SKM-1 (cell line): ENCODE results near the gene GSTT2B.
"Not testable (repeated sequence)": the region's sequence is repeated elsewhere in the genome, so short reads cannot be mapped to it uniquely, and the experiment has no call there.

ENCODE experiments used
- DNase-seq: peaks from one replicate; lab custom pipeline; 2025; ENCODE audit not compliant: unreplicated experiment; lab: John Stamatoyannopoulos, UW

Gene GSTT2B

DNA sequence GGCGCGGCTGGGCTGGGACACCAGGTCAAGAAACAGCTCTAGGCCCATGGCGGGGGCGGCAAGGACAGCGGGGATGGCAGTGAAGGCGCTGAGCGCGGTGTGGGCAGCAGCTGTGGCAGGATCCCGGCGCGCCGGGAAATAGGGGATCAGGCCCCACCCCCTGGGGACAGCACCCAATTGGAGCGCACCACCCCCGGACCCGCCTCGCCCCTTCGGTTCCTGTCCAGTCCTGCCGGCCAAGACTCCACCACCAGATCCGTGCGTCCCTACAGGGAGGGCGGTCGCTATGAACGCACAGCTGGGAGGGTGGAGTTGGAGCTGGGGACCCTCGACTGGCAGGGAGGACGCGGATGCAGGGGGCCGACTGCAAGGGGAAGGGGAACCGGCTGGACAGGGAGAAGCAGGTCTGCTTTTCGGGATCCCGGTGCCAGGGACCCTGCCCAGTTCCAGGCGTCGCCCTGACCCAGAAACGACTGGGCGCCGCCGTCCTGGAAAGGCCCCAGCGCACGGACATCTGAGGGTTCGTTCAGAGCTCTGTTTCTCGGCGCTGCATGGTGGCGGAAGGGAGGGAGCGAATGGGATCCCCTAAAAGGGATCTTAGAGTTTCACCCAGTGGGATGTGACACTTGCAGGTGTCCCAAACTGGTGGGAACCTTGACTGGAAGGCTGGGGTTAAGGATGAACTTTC lies at the start of gene GSTT2B:
GSTT2B (minus strand) TSS at position 112 of the 688 bp plus-strand sequence; CDS start at position 48, 64 bp downstream.
- not testable (repeated sequence) for DNase-seq

GRCh38 chr22:24010018-24010391 lies 49.0 kb upstream of the GSTT2B start:
- DNase-seq: no peak

- no peak for DNase-seq
Measured at GRCh38 chr22:24009227-24010017, 48.4 kb upstream of the GSTT2B start.

DNA sequence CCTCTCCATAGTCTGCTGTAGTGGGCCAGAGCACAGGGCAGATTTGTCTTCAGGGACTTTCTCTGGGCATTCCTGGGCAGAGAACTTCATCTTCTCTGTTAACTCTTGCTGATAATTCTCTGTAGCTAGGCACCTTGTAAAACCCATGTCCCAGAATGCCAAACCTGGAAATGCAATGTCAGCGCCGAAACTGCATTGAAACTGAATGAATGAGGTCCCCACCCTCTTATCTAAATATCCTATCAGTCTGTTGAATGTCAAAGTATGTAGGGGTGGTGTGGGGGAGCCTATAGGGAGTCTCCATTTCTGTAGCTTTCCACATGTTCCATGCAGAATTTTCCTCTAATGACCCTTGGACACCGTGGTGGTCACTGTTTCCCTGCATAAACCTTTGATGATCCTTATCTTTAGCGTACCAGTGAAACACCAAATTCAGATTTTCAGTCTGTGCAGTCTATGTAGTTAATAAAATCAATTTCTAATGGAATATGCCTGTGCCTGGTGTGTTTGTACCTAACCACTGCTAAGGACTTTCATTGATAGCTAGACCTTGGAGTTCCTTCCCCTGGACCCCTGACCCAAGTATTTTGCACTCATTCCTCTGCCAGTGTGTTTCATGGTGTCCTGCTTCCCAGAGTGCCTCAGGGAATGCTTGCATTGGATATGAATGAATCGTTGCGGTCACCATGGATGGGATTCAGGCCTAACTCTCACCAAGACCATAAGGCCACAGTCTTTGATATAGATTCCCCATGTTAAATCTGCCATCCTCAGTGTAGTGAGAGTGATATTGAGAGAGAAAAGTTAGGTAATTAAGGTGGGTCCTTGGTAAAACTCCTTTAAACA lies 47.6 kb upstream of the GSTT2B start:
- DNase-seq: no peak

- no peak for DNase-seq
Measured at GRCh38 chr22:24008022-24008283, 47.0 kb upstream of the GSTT2B start.

GRCh38 chr22:24007253-24008021 lies 46.4 kb upstream of the GSTT2B start:
- no peak for DNase-seq

GRCh38 chr22:24006914-24007214 lies 45.9 kb upstream of the GSTT2B start:
- DNase-seq: no peak

- DNase-seq: no peak
Measured at GRCh38 chr22:24006207-24006913, 45.4 kb upstream of the GSTT2B start.

GRCh38 chr22:24005201-24005600 lies 44.2 kb upstream of the GSTT2B start, which contains the start of gene GSTT4:
TSS of gene GSTT4 (minus strand) at chr22:24005453. CDS start at chr22:24005356, 97 bp downstream.
- DNase-seq: no peak

GRCh38 chr22:24003887-24004286 lies 42.9 kb upstream of the GSTT2B start:
- no peak for DNase-seq

DNA sequence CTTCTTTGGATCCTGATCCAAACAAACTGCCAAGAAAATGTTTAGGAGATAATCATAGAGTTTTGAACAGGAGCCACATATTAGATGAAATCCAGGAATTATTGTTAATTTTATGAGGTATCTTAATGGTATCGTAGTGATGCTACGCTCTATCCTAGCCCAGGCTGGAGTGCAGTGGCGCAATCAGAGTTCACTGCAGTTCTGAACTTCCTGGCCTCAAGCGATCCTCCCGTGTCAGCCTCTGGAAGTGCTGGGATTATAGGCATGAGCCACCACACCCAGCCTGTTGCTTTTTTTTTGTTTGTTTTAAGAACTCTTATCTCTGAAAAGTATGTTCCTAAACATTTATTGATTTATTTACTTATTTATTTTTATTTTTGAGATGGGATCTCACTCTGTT lies 41.9 kb upstream of the GSTT2B start:
- DNase-seq: no peak

GRCh38 chr22:24002272-24002671 lies 41.3 kb upstream of the GSTT2B start:
- no peak for DNase-seq

- no peak for DNase-seq
Measured at GRCh38 chr22:24001314-24001713, 40.3 kb upstream of the GSTT2B start.

DNA sequence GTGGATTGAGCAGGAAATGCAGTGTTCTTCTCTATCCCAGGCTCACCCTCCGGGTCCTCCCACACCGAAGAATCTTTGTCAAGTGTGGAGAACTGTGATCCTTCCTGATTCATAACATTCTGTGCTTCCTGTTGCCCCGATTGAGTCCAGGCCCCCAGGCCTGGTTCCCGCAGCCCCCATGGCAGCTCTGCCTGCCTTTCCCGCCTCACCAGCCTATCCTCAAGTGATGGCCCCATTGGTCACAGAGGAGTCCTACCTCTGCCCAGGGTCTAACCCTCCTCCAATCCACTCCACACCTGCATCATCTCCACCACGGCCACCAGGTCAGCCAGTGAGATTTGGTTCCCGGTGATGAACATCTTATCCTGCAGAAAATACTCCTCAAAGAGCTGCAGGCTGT lies 38.8 kb upstream of the GSTT2B start:
- not testable (repeated sequence) for DNase-seq

DNA sequence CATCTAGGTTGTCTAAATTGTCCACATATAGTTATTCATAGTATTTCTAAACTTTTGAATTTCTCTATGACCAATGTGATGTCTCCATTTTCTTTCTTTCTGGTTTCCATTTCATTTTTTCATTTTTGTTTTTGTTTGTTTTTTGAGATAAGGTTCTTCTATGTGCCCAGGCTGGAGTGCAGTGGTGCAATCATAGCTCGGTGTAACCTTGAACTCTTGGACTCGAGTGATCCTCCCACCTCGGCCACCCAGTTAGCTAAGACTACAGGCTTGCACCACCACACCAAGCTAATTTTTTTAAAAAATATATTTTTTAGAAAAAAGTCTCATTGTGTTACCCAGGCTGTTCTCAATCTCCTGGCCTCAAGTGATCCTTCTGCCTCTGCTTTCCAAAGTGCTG lies 36.1 kb upstream of the GSTT2B start:
- no peak for DNase-seq

DNA sequence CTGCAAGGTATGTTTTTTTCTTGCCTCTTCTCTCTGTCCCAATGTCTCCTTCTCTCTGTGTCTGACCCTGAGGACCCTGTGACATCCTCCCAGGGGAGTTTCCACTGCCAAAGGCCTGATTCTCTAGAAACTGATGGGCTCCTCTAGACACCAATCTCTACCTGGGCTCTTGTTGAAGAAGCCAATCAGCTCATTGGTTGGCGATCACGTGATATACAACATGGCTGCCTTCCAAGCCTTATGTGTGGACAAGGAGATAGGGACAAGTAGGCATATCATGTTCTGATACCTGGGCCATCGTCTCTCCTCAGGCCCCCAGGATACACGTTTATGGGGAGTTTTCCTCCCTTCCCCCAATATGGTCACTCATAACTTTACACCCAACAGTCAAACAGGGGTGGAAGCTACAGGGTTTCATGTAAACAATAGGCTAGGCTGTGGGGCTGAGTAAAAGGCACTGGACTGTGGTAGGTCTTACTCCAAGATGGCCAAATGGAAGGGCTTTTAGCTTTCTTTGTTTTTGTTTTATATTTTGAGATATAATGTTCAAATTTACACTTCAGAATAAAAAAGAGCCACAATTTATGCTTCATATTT lies 32.7 kb upstream of the GSTT2B start:
- not testable (repeated sequence) for DNase-seq

DNA sequence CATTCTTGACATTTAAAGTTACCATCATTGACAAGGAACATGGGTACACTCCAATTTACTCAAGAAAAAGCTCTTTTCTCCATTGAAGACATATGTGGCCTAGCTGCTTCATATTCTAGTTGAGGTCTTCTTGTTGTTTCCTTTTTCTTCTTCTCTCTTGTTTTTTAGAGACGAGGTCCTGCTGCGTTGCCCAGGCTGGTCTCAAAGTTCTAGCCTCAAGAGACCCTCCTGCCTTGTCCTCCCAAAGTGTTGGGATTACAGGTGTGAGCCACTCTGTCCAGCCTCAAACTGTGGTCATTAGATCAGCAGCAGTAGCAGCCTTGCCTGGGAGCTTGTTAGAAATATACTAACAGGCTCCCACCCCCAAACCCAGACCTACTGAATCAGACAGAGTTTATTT lies 32.1 kb upstream of the GSTT2B start:
- DNase-seq: not testable (repeated sequence)

DNA sequence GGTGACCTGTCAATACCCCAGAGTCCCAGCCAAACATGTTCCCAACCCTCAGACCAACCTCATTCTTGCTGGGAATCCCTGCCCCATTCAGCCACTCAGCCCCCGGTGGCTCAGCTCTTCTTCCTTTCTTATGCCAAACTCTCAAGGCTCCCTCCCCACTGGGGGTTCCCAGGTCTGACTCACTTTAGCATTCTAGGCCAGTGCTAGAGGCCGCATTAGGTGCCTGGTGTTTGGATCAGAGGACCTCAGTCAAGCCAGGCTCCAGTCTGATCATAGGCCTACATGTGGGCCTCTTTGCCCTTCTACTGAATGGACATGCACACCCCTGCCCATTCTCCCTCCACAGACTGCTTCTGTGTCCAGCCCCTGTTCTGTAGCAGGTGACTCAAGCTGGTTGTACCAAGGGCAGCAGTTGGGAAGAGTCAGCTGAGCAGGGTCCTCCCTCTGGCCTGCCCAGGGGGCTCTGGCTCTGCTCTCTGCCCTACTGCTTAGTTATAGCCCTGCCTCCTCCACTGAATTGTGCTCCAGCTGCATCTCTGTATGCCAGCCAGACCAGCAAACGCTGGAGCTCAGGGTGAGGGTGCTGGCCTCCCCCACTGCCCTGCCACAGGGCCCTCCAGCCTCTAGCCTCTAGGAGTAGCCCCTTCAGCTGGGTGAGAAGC lies 28.7 kb upstream of the GSTT2B start:
- DNase-seq: not testable (repeated sequence)

DNA sequence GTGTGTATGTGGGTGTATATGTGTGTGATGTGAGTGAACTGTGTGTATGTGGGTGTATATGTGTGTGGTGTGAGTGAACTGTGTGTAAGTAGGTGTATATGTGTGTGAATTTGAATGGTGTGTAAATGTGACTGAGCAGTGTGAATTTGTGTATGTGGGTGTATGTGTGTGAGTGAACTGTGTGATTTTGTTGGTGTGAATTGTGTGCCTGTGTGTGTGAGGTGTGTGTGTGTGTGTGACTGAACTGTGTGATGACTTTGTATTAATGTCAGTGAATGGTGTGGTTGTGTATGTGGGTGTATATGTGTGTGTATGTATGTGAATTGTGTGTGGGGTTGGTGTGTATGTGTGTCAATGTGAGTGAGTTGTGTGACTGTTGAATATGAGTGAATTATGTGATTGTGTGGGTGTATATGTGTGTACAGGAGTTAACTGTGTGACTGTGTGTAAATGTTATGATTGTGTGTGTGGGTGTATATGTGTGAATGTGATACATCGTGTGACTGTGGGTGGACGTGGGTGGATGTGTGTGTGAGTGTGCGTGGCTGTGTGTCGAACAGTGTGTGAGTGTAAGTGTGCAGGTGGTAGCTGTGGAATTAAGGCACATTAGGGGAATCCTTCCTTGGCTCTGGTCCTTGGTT lies 25.7 kb upstream of the GSTT2B start:
- not testable (repeated sequence) for DNase-seq
